Measurements from ENCODE around the gene ITGB8. TPM values are rescaled to one million over a fixed set of nuclear protein-coding genes. Genes with fewer than 3 reads are reported as not detected.

Gene ITGB8
- total RNA-seq, 1 donor, result 13.0 TPM

DNA sequence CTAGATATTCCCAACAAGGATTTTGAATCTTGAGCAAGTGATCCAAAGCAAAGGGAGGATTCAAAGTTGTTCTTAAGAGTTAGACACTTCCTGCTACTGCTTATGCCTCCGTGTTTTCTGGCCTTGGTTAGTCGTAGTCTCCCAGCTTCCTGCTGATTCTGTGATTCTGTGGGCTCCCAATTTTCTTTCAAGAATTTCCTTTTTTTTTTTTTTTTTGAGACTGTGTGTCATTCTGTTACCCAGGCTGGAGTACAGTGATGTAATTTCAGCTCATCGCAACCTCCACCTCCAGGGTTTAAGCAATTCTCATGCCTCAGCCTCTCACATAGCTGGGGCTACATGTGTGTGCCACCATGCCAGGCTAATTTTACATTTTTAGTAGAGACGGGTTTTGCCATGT is 4.4 kb upstream of the ITGB8 start:
- H3K4me3 ChIP-seq (ENCODE audit: low read depth, low read length), result no peak overlapping the region
- DNase-seq (ENCODE audit: low read depth), result no peak
- no peak for TF ChIP-seq CTCF (IDR thresholded peaks at IDR 0.05; ENCODE audit: insufficient read depth, low read depth, low read length)

- TF ChIP-seq CTCF (IDR thresholded peaks at IDR 0.05; ENCODE audit: insufficient read depth, low read depth, low read length), result no peak
- DNase-seq (ENCODE audit: low read depth), result peak; percentile 29
- H3K4me3 ChIP-seq (ENCODE audit: low read depth, low read length), result no peak overlapping the region
These were observed 3.6 kb upstream of the ITGB8 start for GRCh38 chr7:20327055-20327454.

GRCh38 chr7:20328027-20328426 is 2.7 kb upstream of the ITGB8 start:
- no peak for DNase-seq (ENCODE audit: low read depth)
- H3K4me3 ChIP-seq (ENCODE audit: low read depth, low read length), result no peak overlapping the region
- no peak for TF ChIP-seq CTCF (IDR thresholded peaks at IDR 0.05; ENCODE audit: insufficient read depth, low read depth, low read length)

DNA sequence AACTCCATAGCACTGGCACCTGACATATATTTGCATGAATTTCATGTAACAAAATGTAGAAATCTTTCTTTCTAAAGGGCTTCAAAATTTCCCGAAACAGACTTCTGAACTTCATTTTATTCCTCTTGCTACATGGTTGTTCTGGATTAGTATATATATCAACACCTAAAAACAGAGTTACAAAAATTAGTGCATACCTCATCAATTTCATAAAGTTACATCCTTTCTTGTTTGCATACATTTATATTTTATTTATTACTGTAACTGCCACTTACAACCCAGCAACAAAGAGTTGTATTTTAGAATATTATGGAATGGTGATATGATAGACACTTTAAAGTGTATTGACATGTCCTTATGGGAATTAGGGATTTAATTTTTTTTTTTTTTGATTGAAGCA is 2.0 kb upstream of the ITGB8 start:
- H3K4me3 ChIP-seq (ENCODE audit: low read depth, low read length), result no peak overlapping the region
- DNase-seq (ENCODE audit: low read depth), result no peak
- no peak for TF ChIP-seq CTCF (IDR thresholded peaks at IDR 0.05; ENCODE audit: insufficient read depth, low read depth, low read length)

DNA sequence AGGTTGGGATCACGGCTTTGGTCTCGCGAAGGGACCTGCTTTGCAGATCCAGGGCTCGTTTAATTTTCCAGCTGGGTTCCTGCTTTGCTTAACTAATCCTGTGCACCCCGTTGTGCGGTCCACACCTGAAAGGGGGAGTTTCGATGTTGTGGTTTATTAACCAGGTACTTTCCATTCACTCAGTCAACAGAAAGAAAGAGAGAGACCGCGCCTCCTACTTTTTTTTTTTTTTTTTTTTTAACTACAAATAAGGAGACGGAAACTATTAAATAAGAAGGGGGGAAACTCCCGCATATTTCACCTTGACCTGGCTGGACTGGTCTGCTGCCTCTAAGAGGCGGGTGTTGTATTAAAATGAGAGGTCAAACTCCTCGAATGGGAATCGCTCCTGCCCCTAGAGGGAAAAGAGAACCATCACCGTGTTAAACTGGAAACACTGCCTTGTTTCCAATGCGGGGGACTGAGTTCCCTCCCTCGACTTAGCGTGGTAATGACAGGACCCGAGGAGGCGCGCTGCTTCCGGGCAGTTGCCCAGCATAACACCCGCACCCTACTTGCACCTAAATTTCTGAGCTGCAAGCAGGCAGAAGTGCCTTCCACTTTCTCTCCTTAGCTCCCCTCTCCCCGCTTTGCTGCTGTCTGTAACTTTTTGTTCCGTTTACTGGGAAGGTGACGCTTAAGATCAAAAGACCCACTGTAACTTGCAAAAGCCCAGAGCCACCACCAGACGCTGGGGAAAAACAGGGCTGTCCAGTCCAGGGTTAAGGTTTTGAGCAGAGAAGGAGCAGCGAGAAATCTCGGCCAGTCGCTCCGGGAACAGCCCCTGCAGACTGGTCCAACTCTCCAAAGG is 1.1 kb upstream of the ITGB8 start:
- peak overlapping the region; percentile 70 for H3K4me3 ChIP-seq (ENCODE audit: low read depth, low read length)
- DNase-seq (ENCODE audit: low read depth), result peak; percentile 51
- TF ChIP-seq CTCF (IDR thresholded peaks at IDR 0.05; ENCODE audit: insufficient read depth, low read depth, low read length), result peak; percentile 27

GRCh38 chr7:20330928-20331909 is 519 bp downstream of the ITGB8 start:
- TF ChIP-seq CTCF (IDR thresholded peaks at IDR 0.05; ENCODE audit: insufficient read depth, low read depth, low read length), result no peak
- peak overlapping the region; percentile 70 for H3K4me3 ChIP-seq (ENCODE audit: low read depth, low read length)
- DNase-seq (ENCODE audit: low read depth), result no peak

Data from fibroblast of villous mesenchyme (primary cell).